ENCODE data around the gene DIPK2B.

The DIPK2B gene

DNA sequence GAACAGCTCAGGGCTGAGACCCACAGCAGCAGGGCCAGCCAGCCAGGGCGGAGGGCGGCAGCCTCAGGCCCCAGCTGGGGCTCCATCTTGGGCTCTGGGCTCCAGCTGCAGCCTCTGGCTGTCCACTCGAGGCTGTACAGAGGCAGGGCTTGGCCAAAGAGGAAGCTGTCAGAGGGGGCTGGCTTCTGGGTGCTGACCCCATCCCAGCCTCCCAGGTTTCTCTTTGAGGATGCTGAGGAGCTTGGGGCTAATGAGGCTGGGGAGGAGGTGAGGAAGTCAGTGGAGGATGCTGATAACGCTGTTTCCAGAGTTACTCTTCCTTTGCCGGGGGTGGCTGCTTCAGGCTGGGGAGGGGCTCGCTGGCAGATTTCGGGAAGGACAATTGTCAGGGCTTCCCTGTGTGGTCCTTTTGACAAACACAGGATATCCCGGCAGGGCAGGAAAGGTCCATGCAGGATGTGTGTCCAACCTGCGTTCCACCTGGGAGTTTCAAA lies at the start of gene DIPK2B:
Gene DIPK2B, minus strand, starts transcription at position 136 of the 494 bp plus-strand sequence. Its CDS starts 50 bp downstream, at position 86.
- DNase-seq (ENCODE audit: low read depth) = no peak

DNA sequence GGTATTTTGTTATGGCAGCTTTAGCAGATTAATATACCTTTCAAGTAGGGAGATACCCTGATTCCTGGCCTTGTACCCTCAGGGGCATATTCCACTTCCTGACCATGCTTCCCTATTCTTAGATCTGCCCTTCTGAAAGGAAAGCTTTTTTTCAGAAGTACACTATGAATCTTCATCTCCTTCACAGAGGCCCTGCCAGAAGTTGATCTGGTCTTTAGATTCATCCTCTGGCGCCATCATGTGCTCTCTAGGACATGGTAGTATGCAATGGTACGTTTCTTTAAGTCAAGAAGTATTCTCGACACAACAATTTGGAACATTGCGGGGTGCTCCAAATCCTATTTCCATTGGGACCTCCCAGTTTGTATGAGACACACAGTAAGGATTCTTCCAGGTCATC lies 39.6 kb upstream of the DIPK2B start:
- no peak for DNase-seq (ENCODE audit: low read depth)

- no peak for DNase-seq (ENCODE audit: low read depth)
Observed at GRCh38 chrX:45238489-45238888, 37.8 kb upstream of the DIPK2B start.

- no peak for DNase-seq (ENCODE audit: low read depth)
Observed at GRCh38 chrX:45233531-45233930, 32.9 kb upstream of the DIPK2B start.

GRCh38 chrX:45232139-45232538 lies 31.5 kb upstream of the DIPK2B start:
- DNase-seq (ENCODE audit: low read depth) = no peak

- DNase-seq (ENCODE audit: low read depth) = no peak
Observed at GRCh38 chrX:45230410-45230809, 29.7 kb upstream of the DIPK2B start.

- no peak for DNase-seq (ENCODE audit: low read depth)
Observed at GRCh38 chrX:45229348-45229747, 28.7 kb upstream of the DIPK2B start.

DNA sequence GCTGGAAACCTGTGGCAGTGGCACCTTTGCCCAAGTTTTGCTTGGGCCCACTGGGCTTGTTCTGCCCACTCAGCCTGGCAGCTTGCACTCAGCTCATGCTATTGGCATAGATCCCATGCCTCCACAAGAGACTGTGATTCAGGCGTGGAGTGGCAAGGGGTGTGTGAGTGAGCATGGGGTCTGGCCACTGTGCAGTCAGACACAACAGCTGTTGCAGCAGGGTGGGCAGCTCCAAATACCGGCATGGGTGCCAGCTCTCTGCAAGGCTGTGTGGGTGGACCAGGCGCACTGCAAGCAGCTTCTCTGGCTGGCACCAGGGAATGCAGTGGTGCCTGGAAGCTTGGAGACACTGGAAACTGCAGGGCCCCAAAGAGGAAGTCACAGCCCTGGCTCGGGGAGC lies 27.4 kb upstream of the DIPK2B start:
- DNase-seq (ENCODE audit: low read depth) = no peak

GRCh38 chrX:45208121-45208856 lies 7.6 kb upstream of the DIPK2B start:
- DNase-seq (ENCODE audit: low read depth) = no peak

DNA sequence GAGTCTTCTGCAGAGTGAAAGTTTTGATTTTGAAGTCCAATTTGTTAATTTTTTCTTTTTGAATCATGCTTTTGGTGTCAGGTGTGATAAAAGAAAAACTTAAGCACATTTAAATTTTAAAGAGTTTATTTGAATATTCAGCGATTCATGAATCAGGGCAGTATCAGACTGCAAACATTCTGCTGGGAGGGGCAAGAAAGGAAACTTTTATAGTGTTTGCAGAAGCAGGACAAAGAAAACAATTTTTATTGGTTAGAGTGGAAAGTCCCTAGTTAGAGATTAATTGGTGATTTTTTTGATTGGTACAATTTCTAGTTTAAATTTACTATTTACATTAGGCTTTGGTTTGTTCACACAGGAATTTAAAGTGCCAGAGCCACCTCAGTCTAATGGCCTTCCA lies 1.5 kb upstream of the DIPK2B start:
- DNase-seq (ENCODE audit: low read depth) = no peak

- no peak for DNase-seq (ENCODE audit: low read depth)
Observed at GRCh38 chrX:45198706-45199105, 2.0 kb downstream of the DIPK2B start.

- DNase-seq (ENCODE audit: low read depth) = no peak
Observed at GRCh38 chrX:45198301-45198700, 2.4 kb downstream of the DIPK2B start.

DNA sequence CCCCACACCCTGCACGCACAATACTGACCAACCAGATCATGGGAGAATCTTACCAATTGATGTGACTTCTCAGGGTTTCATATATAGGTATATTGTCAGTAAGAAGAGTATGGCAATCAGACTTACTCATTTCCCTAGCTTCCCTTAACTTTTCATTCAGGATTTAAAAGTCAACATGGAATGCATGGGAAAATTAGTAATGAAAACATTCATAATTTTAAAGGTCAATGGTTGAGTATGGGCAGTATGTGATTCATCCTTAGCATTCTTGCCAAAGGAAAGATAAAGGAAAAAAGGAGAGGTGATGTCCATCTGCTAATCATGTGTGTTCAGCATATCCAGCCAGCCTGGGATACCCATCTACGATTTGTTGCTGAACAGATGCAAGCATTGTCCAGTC lies 4.0 kb downstream of the DIPK2B start:
- no peak for DNase-seq (ENCODE audit: low read depth)

GRCh38 chrX:45191820-45192409 lies 8.8 kb downstream of the DIPK2B start:
- no peak for DNase-seq (ENCODE audit: low read depth)

DNA sequence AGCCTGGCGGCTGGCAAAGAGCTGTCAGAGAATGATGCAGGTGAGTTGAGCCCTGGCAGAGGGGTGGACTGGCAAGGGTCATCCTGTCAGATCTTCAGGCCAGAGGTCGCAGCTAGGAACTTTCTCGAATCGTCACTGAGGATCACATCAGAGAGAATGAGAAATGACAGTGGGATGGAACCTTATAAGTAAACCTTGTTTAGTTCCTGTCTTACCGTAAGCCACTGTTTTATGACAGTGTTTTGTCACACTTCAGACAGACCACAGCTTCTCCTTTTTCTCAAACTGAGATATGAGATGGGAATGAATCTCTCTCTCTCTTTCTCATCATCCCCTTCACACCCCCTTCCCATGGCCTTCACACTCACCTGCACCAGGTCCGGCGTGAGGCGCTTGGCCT lies 9.3 kb downstream of the DIPK2B start:
- DNase-seq (ENCODE audit: low read depth) = no peak

DNA sequence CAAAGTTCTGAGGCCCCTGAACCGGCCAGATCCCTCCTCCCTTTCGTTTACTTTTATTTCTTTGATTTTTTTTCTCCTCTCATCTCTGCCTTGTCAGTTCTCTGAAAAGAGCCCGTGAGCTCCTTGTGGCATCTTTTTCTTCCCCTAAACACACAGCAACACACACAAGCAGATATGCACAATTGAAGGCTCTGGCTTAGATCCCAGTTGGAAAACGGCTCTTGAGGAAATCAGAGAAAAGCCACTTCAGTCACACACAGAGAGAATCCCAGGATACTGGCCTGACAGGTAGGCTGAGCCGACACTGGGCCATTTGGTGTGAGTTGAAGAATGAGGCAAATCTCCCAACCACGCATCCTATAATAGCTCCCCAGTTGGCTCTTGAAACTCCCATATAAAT lies 12.9 kb downstream of the DIPK2B start:
- DNase-seq (ENCODE audit: low read depth) = no peak

DNA sequence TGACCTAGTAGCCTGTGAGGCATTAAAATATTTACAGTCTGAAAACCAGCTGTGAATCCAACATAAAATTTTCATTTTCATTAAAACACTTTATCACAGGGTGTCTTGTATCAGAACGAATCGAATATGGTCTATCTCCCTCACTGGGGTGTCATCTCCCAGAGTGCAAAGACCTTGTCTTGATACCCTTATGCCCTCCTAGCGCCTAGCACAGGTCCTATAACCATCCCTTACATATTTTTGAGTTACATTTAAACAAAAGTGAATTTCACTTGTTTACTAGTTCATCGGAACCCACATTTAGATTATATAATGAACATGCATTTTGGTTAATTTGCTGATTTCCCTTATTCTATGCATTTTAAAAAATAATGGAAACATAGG lies 14.0 kb downstream of the DIPK2B start:
- no peak for DNase-seq (ENCODE audit: low read depth)

DNA sequence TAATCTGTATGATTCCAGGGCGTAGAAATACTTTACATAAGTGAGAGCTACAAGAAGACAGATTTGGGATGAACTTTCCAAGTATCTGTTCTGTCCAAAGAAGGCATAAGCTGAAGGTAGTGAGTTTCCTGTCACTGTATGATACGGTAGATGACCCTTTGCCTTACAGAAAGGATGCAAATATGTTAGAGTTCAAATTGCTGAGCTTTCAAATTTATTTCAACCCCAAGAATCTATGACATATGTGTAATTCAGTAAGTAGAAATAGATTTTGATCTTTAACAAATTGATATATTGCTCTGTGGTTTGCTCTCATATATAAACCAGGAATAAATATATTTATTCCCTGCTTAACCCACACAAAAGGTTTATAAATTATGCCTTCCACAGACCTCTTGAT lies 16.5 kb downstream of the DIPK2B start:
- no peak for DNase-seq (ENCODE audit: low read depth)

DNA sequence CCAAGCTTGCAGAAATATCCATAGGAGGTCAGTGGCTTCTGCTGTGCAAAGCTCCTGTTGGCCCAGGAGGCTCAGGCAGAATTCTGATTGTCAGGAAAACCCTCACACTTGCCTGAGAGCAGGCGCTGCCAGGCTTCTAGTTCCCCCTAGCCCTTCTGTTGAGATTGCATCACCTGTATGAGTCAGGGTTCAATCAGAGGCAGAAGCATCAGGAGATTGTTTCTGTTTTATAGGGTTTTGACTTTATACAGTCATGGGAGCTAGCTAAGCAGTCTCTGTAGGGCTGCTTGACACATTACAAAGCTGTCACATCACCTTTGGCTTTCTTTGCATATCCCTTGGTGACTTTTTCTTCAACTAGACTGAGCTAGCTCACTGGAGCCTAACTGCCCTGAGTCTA lies 27.8 kb downstream of the DIPK2B start:
- no peak for DNase-seq (ENCODE audit: low read depth)

DNA sequence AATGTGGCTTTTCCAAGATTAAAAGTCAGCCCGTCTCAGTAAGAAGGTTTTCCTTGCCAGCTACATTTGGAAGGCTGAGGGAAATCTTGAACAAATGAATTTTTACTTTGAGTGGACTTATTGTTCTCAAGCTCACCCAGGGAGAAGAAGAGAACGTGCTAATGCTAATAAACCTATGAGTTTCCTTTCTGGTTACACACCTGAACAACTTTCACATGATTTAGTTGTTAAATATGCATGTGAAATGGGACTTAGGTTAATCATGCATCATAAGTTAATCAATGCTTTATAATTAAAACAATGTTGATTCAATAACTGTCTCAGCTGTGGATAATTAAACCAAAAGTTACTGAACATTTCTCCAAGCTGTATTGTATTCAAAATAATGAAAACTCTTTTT lies 33.9 kb downstream of the DIPK2B start:
- DNase-seq (ENCODE audit: low read depth) = no peak

GRCh38 chrX:45165726-45166125 lies 35.0 kb downstream of the DIPK2B start:
- no peak for DNase-seq (ENCODE audit: low read depth)

DNA sequence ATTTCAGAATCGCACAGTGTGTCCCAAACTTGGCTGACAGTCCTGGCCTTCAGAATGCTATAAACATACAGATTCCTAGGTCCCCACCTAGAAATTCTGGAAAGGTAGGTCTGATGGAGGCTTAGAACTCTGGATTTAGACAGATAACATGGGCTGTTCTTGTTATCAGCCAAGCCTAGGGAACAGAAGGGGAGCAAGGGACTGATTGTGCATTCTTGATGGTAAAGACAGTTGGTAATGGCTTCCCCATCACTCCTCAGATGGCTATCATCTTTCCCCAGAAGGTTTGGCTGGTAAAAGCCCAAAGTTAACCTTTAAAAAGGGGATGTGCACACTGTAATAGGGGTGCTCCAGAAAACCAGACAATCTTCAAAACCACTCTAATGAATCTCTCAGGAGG lies 35.7 kb downstream of the DIPK2B start:
- no peak for DNase-seq (ENCODE audit: low read depth)

DNA sequence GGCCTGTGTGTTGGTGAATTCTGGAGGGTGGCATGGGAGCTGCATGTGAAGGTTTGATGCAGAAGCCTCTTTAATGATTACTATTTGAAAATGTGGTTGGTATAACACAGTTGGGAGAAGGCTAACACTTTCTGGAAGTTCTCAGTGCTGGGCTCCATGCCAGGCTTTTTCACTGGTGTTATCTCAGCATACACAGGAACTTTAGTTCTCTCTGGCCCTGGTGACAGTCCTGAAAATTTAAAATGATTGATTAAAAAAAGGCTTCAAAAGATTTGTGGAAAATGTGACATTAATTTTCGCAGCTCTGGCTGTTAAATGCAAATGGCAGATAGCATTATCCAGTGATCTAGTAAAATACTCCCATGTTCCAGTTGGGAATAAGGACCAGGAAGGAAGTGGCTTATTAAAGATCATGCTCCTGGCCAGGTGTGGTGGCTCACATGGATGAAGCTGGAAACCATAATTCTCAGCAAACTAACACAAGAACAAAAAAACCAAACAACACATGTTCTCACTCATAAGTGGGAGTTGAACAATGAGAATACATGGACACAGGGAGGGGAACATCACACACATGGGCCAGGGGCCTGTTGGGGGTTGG lies 36.6 kb downstream of the DIPK2B start:
- DNase-seq (ENCODE audit: low read depth) = no peak

DNA sequence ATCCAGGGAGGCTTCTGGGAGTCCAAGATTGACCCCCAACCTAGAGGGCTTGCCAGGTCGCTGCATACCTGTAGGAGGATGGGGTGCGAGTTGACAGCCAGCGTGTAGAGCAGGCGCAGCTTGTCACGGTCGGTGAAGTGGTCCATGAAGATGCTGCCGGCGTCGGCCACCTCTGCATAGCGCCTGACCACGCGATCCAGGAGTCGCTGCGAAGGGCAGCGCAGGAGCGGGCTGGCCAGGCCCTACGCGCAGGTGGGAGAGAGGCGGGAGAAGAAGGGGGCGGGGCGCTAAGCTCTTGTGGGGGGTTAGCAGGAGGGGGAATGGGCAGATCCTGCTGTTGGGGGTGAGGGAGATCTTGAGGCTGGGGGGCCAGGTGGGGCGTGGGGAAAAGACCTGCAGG lies 43.0 kb downstream of the DIPK2B start:
- no peak for DNase-seq (ENCODE audit: low read depth)
